NCI-H2081 treated with DMSO at 0.1 percent for 48 hours (cell line): ENCODE measurements around the gene CS.
"Not testable (repeated sequence)": the region's sequence is repeated elsewhere in the genome, so short reads cannot be mapped to it uniquely, and the experiment has no call there.

Experiments
- DNase-seq: peaks from one replicate; lab custom pipeline; 2025; lab: John Stamatoyannopoulos, UW

CS gene

DNA sequence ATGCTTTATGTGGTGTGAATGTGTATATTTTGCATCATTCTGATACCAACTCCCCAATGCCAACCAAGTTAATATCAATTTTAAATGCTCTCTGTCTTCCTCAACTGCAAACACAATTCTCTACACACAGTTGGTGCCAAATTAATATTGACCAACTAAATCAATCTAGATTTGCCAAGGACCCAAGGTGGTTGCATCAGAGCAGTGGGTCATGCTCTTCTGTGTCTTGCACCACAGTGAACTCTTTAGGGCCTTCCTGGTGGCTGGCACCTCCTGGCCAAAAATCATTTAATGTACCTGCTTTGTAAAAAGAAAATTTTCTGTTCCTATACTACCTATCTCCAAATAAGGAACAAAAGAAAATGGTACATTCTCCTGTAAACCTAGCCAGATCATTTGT lies 19.3 kb downstream of the CS start:
- no peak for DNase-seq

DNA sequence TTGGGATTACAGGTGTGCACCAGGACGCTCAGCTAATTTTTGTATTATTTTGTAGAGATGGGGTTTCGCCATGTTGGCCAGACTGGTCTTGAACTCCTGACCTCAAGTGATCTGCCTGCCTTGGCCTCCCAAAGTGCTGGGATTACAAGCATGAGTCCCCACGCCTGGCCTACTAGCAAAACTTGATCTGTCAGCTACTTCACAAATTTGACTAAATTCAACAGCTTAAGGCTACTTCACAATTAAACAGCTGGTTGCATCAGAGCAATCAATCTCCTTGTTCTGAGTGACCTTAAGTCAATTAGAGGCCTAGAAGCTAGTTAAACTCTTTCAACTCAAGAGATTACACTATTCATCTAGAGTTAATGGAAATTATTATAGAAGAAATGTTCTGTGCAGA lies 21.2 kb downstream of the CS start:
- no peak for DNase-seq

DNA sequence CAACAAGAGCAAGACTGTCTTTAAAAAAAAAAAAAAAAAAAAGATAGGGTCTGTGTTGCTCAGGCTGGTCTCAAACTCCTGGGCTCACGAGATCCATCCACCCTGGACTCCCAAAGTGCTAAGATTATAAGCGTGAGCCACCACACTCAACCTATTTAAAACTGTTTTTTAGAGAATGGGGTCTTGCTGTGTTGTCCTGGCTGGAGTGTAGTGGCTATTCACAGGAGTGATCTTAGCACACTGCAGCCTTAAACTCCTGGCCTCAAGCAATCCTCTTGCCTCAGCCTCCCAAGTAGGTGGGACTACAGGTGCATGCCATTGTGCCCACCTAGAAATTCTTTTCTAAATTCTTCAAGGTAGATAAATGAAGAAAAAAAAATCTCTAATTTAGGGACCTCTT lies 25.8 kb downstream of the CS start:
- DNase-seq: no peak

DNA sequence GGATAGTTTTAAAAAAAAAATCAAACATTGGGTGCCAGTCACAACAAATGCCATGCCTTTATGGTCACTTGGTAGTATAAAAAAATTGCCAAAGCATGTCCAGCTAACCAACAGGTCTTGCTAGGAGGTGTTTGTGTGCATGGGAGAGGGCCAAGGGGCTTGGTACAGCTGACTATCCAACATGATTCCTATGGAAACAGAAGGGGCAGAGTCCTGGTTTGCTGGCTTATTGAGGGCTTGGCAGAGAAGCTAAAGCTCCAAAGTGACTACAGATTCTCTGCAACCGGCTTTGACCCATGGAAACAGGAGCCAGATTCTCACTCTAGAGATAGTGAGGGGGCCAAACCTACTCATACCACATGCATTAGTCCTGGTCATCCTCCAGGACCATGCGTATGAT lies 27.7 kb downstream of the CS start:
- DNase-seq: not testable (repeated sequence)

DNA sequence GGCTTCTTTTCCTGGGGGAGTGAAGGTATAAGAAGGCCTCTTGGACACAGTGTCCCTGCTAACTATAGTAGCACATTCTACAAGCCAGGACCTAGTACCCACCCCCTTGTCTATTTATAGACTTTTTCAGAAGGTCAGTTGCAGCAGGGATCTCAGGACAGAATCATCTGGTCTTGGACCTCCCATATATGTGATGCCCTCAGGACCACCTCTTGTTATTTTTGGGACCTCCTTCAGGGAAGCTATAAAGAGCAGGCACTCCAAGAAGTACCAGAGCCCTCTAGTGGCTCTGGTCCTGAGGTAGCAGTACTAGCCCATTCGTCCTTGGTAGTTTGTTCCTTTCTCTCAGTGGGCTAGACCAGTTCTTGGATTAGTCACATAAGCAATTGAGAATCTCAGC lies 29.1 kb downstream of the CS start:
- DNase-seq: no peak

DNA sequence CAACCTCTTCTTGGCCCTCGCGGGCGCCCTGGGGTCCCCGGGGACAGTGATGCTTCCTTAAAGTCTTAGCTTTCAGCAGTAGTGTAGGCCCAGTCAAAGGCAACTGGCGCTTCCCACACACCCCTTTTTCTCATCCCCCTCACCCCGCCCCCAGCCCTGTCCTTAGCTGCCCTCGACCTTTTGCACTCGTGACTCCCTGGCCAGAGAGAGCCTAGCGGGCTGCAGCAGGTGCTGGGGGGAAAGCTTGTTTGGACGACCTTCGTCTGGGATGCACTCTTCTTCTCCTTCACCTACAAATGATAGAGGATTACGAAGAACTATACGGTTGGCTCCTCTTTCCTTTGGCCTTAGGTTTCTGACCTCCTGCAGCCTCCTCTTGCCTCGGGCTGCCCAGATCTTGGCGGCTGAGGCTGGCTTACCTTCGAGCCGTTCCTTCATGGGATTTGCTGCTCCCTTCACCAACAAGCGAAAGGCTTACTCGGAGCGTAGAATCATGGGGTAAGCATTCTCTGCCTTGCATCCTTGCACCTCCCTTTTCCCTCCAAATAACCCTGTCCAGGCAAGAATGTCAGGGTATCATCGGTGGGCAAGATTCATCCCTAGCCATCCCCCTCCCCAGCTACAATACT lies 32.6 kb downstream of the CS start:
- no peak for DNase-seq

DNA sequence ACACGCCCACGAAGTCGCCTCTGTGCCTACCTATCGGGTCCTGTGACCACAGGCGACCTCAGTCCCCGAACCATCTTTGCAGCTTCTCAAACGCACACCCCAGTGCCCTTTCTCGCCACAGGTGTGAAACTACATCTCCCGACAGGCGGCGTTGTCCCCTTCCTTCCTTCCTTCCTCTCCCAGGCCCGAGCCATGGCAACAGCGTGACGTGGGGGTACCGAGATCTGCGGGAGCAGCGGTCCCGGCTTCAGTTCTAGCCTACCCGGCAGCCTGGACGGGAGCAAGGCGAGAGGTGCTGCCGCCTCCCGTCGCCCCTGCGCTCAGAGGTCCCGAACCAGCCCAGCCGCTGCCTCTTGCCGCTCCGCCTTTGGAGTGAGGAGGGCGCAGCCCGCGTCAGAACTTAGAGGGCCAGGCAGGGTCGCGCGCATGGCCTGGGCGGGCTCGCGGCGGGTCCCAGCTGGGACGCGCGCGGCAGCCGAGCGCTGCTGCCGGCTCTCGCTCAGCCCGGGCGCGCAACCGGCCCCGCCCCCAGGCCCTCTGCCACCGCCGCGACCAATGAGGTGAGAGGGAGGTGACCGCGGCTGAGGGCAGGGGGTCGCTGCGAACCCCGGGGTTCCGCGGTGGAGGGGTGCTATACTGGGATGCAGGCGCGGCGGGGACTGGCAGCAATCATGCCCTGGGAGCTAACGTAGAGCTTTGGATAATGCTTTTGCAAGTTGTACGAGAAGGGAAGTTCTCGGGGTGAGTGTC lies 33.3 kb downstream of the CS start, which contains the start of gene COQ10A:
Gene COQ10A (plus strand): TSS at position 250 of the 750 bp plus-strand sequence. CDS start 177 bp downstream, at position 427.
- no peak for DNase-seq

DNA sequence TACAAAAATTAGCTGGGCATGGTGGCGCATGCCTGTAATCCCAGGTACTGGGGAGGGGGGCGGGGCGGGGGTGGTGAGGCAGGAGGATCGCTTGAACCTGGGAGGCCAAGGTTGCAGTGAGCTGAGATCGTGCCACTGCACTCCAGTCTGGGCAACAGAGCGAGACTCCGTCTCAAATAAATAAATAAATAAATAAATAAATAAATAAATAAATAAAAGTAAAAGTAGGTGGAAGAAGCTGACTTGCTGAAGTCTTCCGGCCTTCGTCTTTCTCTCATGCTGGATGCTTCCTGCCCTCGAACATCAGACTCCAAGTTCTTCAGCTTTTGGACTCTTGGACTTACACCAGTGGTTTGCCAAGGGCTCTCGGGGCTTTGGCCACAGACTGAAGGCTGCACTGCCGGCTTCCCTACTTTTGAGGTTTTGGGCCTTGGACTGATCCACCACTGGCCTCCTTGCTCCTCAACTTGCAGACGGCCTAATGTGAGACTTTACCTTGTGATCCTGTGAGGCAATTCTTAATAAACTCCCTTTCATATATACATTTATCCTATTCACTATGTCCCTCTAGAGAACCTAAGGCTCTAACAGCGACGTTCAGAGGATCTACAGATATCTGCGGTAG lies 34.0 kb downstream of the CS start:
- DNase-seq: not testable (repeated sequence)

DNA sequence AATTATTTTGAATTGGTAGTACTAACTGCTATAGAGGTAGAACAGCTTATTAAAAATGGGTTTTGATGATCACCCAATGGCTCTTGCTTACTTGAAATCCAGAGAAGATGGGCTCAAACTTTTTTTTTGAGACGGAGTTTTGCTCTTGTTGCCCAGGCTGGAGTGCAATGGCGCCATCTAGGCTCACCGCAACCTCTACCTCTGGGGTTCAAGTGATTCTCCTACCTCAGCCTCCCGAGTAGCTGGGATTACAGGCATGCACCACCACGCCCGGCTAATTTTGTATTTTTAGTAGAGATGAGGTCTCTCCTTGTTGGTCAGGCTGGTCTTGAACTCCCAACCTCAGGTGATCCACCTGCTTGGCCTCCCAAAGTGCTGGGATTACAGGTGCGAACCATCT lies 37.2 kb downstream of the CS start:
- not testable (repeated sequence) for DNase-seq

DNA sequence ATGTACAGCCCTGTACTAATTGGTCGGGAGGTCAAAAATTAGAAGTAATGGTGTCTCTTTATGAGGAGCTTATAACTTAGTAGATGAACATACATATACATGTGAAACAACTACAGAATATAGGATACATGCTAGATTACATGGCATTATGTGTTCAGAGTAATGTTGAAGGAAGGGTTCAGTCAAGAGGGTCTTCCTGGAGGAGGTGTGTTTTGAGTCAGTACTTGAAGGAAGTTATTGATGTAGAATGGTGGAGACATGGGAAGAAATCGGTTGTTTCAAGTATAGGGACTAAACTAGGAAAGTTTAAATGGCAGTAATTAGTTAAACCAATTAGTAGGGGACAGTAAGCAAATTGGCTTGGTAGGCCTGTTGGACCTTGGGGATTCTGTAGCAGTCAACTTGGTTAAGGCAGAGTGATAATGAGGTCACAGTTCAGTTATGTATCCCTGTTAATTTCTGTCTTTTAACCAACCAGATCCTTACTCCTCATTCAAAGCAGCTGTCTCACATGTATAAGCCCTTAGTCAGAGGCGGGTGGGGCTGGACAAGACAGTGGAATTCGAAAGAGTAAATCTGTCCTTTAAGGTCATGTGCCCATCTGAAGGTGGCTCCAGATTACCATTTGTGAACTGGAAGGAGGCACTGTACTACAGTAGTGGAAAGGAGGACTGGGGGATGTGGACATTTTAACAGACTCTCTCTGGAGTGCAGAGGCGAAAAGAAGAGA lies 38.5 kb downstream of the CS start:
- DNase-seq: no peak

DNA sequence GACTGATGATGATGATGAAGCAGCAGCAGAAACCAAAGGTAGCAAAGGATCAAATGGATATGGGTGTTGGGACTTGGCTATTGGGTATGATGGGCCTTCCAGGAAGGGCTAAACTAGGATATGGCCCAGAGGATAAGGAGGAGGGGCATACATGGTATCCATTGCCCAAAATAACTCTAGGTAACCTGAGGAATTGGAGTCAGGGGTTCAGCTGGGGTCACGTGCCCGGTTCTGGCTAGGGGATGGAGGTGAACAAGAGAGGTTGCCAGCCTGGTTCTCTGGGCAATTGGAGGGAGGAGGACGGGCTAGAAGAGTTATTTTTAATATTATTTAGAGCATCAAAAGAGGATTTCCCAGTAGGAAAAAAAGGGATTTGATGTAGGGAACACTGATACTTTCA lies 39.2 kb downstream of the CS start:
- no peak for DNase-seq

DNA sequence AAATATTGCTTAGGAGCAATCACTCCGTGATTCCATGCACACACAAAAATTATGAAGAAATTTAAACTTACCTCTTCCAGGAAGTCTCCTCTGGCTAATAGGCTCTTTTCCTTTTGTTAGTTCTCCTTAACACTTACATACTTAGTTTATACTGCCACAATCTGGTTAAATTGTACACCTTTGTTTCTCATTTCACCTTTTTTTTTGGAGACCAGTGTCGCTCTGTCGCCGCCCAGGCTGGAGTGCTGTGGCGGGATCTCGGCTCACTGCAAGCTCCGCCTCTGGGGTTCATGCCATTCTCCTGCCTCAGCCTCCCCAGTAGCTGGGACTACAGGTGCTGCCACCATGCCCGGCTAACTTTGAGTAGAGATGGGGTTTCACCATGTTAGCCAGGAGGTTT lies 39.8 kb downstream of the CS start:
- no peak for DNase-seq

DNA sequence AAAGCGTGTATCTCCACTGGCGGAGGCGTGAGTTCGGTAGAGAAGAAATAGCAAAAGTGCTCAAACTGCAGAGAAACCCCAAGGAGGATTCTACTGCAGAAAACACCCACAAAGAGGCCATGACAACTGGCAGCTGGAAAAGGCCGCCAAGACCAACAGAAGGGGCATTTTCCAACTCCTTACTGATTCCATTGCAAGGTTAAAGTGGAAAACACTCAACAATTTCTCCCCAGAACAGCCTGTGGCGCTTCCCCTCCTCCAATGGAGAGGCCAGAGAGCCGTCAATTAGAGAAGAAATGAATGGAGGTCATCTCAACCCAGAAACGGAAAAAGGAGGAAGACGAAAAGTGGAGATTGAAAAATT lies 41.3 kb downstream of the CS start:
- no peak for DNase-seq

DNA sequence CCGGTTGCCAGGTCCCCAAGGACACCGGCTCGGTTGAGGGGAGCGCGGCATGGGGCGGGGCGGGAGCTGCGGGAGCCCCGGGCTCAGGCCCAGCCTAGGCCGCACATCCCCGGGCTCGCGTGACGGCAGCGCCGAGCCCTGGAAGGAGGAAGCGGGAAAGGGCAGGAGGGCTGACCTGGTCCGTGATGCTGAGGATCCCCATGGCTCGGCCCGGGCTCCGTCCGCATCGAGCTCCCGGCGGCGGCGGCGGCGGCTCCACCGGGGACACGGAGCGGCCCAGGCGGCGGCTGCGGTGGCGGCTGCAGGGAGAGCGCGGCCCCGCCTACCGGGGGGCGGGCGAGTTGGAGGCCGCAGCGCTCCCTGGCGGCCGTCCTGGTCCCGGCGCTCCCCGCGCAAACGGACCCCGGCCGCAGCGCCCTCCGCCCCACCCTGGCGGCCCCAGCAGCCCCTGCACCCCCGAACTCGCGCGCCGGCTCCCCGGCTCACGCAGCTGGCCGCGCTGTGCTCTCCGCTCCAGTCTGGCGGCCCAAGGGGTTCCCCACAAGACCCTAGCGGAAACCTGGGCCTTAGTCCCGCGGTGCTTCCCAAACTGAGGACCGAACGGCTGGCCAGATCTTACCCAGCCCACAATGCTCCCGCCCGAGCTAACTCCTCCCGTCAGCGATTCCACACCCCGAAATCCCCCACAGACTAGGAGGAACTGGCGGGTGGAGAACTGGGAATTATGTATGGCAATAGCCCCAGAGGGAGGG lies 41.9 kb downstream of the CS start, which contains the start of gene ANKRD52:
Gene ANKRD52 (minus strand): TSS at position 317 of the 752 bp plus-strand sequence. CDS start 115 bp downstream, at position 202.
- no peak for DNase-seq

DNA sequence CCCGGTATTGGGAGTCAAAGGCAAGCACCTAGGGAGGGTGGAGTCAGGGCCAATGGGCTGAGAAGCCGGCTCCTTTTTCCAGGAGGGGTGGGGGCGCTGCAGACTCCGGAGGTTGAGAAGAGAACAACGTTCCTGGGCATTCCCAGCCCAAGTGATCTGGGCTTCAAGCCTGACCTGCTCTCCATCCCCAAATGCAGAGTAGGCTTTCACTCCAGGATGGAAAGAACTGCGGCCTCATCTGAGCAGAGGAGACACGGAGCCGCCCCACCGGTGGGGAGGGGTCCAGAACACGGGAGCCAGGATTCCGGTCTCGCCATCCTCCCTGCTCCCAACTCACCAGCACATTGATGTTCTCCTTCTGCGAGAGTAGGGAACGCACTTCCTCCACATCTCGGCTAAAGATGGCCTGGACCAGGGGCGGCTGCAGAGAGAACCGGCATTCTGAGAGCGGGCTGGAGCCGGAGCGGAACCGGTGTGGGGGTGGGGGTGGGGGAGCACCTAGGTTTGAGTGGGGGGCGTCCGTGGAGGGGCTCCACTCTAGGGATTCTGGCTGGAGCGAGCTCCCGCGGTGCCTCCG lies 42.6 kb downstream of the CS start:
- no peak for DNase-seq

DNA sequence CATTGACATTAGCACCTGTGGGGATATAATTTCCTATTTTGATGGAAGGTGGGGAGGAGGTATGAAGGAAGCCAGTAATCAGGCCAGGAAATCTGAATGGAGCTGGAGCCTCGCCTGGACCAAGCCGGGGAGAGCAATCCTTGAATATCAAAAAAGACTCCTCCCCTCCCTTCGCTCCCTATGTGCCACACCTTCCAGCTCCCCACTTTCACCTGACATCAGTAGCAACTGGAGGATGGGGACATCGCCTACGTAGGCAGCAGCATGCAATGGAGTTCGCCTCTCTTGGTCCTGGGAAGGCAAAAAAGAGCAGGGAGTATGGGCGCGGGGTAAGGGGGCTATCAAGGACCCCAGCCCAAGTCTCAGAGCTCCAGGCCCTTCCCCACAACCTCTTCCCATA lies 43.1 kb downstream of the CS start:
- DNase-seq: no peak

DNA sequence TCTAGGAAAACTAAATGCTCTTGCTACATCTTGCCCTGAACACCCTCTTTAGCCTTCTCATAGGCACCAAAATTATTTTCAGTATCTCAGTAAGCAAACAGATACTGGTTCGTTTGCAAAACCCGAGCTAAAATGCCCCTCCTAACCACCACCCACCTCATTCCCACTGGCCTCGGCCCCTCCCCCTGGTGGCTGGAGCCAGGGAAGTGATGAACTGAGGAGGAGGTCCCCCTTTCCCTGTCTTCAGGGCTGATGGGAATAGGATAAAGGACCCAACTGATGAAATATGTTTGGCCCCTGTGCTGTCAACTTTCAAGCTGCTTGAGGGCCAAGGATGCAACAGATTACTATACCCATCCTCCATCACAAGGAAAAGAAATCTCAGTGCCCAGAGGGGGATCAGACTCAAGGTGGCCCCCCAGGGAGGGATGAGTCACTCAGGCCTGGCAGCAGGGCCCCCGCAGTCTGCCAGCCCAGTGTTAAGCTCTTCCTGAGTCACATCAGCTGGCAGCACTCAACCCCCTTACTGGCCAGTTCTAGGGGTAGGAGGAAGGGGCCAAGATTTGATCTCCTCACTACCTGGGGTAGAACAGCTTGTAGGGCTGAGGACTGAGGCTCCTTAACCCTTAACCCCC lies 43.7 kb downstream of the CS start:
- no peak for DNase-seq

DNA sequence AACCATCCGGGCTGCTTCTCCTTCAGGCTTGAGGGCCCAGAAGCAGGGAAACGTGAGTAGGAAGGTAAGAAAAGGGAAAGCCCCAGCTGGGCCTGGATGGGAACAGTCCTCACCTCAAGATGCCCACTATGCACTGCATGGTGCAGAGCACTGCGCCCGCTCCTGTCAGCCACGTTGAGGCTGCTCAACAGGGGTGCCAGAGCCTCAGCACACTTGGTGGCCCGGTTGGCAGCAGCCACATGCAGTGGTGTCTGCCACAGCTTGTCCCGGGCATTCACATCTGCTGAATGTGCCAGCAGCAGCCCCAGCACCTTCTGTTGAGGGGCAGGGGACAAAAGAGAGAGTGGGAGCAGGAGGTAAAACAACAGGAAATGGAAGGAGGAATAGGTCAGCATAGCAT lies 44.5 kb downstream of the CS start:
- DNase-seq: no peak

DNA sequence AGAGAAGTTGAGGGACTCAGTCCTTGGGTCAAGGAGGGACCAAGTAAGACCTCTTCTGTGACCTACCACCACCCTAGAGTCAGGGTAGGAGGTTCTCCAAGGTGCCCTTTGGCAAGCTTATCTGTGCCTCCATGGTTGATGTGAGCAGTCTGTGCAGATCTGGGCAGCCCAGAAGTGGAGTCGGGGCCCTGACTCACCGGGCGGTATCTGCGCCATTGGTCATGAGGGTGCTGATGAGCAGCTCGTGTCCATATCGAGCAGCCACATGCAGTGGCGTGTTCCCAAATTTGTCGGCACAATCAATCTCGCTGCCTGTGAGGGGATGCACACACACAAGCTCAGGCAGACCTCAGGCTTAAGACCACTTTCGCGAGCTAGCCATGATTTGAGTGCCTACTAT lies 47.0 kb downstream of the CS start:
- no peak for DNase-seq

DNA sequence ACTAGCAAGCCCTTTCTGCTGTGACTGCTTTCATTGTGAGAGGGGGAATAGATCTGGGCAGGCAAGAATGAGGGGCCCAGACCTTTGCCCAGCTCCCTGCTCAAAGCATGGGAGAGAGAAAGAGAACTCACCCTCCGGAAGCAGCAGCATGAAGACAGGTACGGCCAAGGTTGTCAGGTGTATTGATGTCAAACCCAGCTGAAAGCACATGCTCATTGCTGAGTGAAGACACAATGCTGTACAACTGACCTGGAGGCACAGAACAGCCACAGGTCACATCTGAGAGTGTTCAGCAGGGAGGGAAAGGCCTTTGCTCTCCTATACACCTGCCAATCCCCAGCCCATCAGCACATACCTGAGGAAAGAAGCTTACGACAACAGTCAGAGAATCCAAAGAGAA lies 47.5 kb downstream of the CS start:
- no peak for DNase-seq

DNA sequence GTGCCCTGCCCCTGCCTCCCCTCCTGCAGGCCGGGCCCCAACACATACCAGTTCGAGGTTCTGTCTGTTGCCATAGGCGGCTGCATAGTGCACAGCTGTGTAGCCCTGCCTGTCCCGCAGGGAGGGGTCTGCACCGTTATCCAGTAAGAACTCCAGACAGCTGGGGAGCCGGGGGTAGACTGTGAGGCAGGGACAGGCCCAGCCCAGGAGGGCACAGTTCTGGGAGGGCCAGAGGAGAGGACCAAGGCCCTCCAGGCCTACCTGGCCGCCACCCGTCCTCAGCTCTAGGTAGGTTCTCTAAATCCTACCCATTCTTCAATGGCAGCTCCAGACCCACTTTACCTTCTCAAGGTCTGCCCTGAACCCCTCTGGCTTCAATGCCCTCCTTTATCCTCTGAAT lies 51.4 kb downstream of the CS start:
- no peak for DNase-seq
